Natural killer cell (primary cell): ENCODE results near the gene ZNF780A. TPM values are rescaled to one million over a fixed set of nuclear protein-coding genes. Genes with fewer than 3 reads are reported as not detected.

Source experiments
- ATAC-seq, 3 donors: fragments of 150-1000 bp in 2 of 3; fragments of 200-7000 bp in 1 of 3; cut with Tn5 transposase; 1 replicate in 1 of 3; 2 replicates in 2 of 3; pipeline ENCODE4 v1.10.0; 2021; ENCODE audit warnings: mild to moderate bottlenecking in 2 of 3, moderate library complexity in 2 of 3
- DNase-seq, 2 donors: peaks; one replicate each; pipeline versions ENCODE4 v3.0.0 to v3.0.0-alpha.2; 2013 to 2021; ENCODE audit warnings: mixed read lengths in 1 of 2
- H3K27ac ChIP-seq: one replicate; pipeline ENCODE4 v1.5.1; 2013; ENCODE audit warnings: mild to moderate bottlenecking, low read length
- H3K27me3 ChIP-seq: one replicate; pipeline ENCODE4 v1.6.1; 2013; ENCODE audit warnings: low read length; ENCODE audit not compliant: control insufficient read depth, insufficient read depth
- H3K36me3 ChIP-seq: one replicate; pipeline ENCODE4 v1.6.1; 2013; ENCODE audit warnings: low read length; ENCODE audit not compliant: control insufficient read depth, insufficient read depth
- H3K4me1 ChIP-seq: one replicate; pipeline ENCODE4 v1.6.1; 2013; ENCODE audit warnings: low read length; ENCODE audit not compliant: control insufficient read depth, insufficient read depth
- H3K4me3 ChIP-seq: one replicate; pipeline ENCODE4 v1.5.1; 2013; ENCODE audit warnings: low read length
- H3K9me3 ChIP-seq: one replicate; pipeline ENCODE4 v1.6.1; 2013; ENCODE audit warnings: low read length; ENCODE audit not compliant: control insufficient read depth, insufficient read depth
- H3K27ac Mint-ChIP-seq, 2 donors: one replicate each; pipeline ENCODE4 v1.8.0; 2022; ENCODE audit warnings: mild to moderate bottlenecking in 2 of 2, mixed read lengths in 2 of 2, moderate library complexity in 1 of 2
- H3K27me3 Mint-ChIP-seq, 2 donors: one replicate each; pipeline ENCODE4 v1.8.0; 2022; ENCODE audit warnings: low read depth in 2 of 2, mixed read lengths in 2 of 2
- H3K36me3 Mint-ChIP-seq: one replicate; pipeline ENCODE4 v1.8.0; 2022; ENCODE audit warnings: mixed read lengths
- H3K4me1 Mint-ChIP-seq, 2 donors: one replicate each; pipeline ENCODE4 v1.8.0; 2022; ENCODE audit warnings: mixed read lengths in 2 of 2
- H3K4me3 Mint-ChIP-seq: one replicate; pipeline ENCODE4 v1.8.0; 2022; ENCODE audit warnings: mild to moderate bottlenecking, moderate library complexity, mixed read lengths
- H3K9me3 Mint-ChIP-seq, 2 donors: one replicate each; pipeline ENCODE4 v1.8.0; 2022; ENCODE audit warnings: mixed read lengths in 2 of 2
- CTCF ChIP-seq: fragments of 200-600 bp; IDR thresholded peaks from one replicate; pipeline ENCODE4 v1.8.0; 2022; ENCODE audit warnings: antibody characterized with exemption
- WGBS: methylation state at CpG from one replicate; pipeline ENCODE4 v1.1.7; 2013; ENCODE audit warnings: missing lambda C conversion rate; ENCODE audit not compliant: insufficient coverage; 5-methylcytosine and 5-hydroxymethylcytosine counted together
- intact Hi-C: fragments of 100-400 bp; cut with micrococcal nuclease; formaldehyde crosslinking; loops from one replicate; pipeline ENCODE4 v1.14.2; 2022
- total RNA-seq, 4 donors: library from RNA; stranded (reverse); fragments of 120-200 nt in 1 of 4; gene quantifications; one replicate each; pipeline versions ENCODE4 v1.2.3 to v1.2.4, GENCODE V29; 2013 to 2022

Gene ZNF780A
- total RNA-seq, 3 donors from 2014 or later (not counting 1 experiment from before 2014, with no cell fraction given): 15.1 to 17.0 (median 16.0) TPM

- Mint-ChIP-seq H3K27me3 (peaks cover 2 to 8% of the 10 kb centered on the region in 2 donors), H3K4me3 (no peak overlapping the region), H3K9me3 (no peaks in the 10 kb centered on the region), H3K27ac (no peak overlapping the region), H3K36me3 (no peaks in the 10 kb centered on the region), H3K4me1 (no peaks in the 10 kb centered on the region)
- Histone ChIP-seq H3K4me3 (no peak overlapping the region), H3K27me3 (no peaks in the 10 kb centered on the region), H3K9me3 (no peaks in the 10 kb centered on the region), H3K27ac (no peak overlapping the region), H3K36me3 (no peaks in the 10 kb centered on the region), H3K4me1 (no peaks in the 10 kb centered on the region)
- intact Hi-C loops: no loop called here
- DNase-seq (no peak), ATAC-seq (no peak)
- 85% methylated on average over 2 of the region's 2 CpGs for WGBS
- TF ChIP-seq CTCF: no peak
Observed at GRCh38 chr19:40110570-40110969, 19.8 kb upstream of the ZNF780A start.

DNA sequence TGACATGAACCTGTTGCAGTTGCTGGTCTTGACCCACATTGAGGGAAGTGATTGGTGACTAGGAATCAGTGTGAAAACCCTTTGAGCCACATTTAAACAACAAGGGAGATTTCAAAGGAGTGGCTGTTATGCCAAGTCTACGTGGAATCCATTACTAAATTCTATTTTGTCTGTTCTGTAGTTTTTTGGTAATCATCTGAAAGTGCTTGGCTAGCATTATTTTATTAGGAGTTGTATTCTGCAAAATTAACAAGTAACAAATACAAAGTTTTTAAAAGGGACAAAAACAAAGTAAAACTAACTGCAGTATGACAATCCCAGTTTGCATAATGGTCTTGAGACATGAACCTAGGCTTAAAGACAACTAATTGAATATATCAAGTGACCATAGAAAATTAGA, 14.0 kb upstream of the ZNF780A start:
- H3K4me1 ChIP-seq: no peaks in the 10 kb centered on the region
- no peaks in the 10 kb centered on the region for H3K9me3 ChIP-seq
- no peaks in the 10 kb centered on the region for H3K36me3 Mint-ChIP-seq
- H3K27me3 ChIP-seq: no peaks in the 10 kb centered on the region
- intact Hi-C loops: no loop called here
- no peaks in the 10 kb centered on the region for H3K4me1 Mint-ChIP-seq
- no peak for TF ChIP-seq CTCF
- H3K4me3 ChIP-seq: no peak overlapping the region
- no peak for DNase-seq
- 67% methylated on average over 1 of the region's 1 CpG for WGBS
- no peaks in the 10 kb centered on the region for H3K9me3 Mint-ChIP-seq
- H3K27ac Mint-ChIP-seq: no peak overlapping the region
- H3K4me3 Mint-ChIP-seq: no peak overlapping the region
- no peak overlapping the region for H3K27ac ChIP-seq
- no peak for ATAC-seq
- H3K27me3 Mint-ChIP-seq: peaks cover 0 to 3% of the 10 kb centered on the region in 2 donors
- no peaks in the 10 kb centered on the region for H3K36me3 ChIP-seq

DNA sequence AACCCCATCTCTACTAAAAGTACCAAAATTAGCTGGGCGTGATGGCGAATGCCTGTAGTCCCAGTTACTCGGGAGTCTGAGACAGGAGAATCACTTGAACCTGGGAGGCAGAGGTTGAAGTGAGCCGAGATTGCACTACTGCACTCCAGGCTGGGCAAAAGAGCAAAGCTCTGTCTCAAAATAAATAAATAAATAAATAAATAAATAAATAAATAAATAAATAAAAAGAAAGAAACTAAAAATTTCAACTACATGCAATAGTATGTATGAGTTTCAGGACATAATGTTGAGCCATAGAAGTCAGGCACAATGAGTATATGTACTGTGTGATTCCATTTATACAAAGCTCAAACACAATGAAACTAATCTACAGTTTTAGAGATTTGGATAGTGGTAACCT, 12.9 kb upstream of the ZNF780A start:
- TF ChIP-seq CTCF: no peak
- no peaks in the 10 kb centered on the region for H3K36me3 ChIP-seq
- H3K27me3 ChIP-seq: no peaks in the 10 kb centered on the region
- no peak for DNase-seq
- Mint-ChIP-seq H3K9me3 (no peaks in the 10 kb centered on the region), H3K27ac (no peak overlapping the region), H3K27me3 (peaks cover 9 to 11% of the 10 kb centered on the region in 2 donors), H3K36me3 (no peaks in the 10 kb centered on the region), H3K4me1 (no peaks in the 10 kb centered on the region), H3K4me3 (no peak overlapping the region)
- no peaks in the 10 kb centered on the region for H3K9me3 ChIP-seq
- WGBS: 89% methylated on average over 3 of the region's 4 CpGs
- H3K27ac ChIP-seq: no peak overlapping the region
- intact Hi-C loops: no loop called here
- H3K4me1 ChIP-seq: no peaks in the 10 kb centered on the region
- H3K4me3 ChIP-seq: no peak overlapping the region
- no peak for ATAC-seq

DNA sequence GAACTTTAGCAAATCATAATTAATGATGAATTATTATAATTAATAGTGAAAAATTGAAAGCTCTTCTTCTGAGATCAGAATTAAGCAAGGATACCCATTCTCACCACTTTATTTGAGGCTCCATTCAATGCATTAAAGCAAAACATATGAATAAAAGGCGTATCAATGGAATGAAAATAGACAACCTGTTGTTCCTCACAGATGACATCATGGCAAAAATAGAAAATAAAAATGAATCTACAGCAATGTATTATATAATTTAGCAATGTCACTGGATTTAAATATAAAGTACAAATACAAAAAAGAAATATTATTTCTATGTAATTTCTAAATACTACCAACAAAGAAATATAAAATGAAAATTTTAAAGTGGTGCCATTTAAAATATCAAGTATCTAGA, 11.1 kb upstream of the ZNF780A start:
- no peak for TF ChIP-seq CTCF
- Histone ChIP-seq H3K36me3 (no peaks in the 10 kb centered on the region), H3K27me3 (peaks cover 5% of the 10 kb centered on the region), H3K4me3 (no peak overlapping the region), H3K27ac (no peak overlapping the region), H3K4me1 (no peaks in the 10 kb centered on the region), H3K9me3 (no peaks in the 10 kb centered on the region)
- H3K4me1 Mint-ChIP-seq: no peaks in the 10 kb centered on the region
- no peaks in the 10 kb centered on the region for H3K36me3 Mint-ChIP-seq
- DNase-seq (no peak), ATAC-seq (no peak)
- intact Hi-C loops: no loop called here
- no peaks in the 10 kb centered on the region for H3K9me3 Mint-ChIP-seq
- no peak overlapping the region for H3K4me3 Mint-ChIP-seq
- no CpG with 5 or more reads among the region's 1 CpG for WGBS
- no peak overlapping the region for H3K27ac Mint-ChIP-seq
- peaks cover 20 to 25% of the 10 kb centered on the region in 2 donors for H3K27me3 Mint-ChIP-seq
